C4-2B (cell line): Measurements from ENCODE around the gene RIPOR3.

Experiments
- CTCF ChIP-seq: fragments of 450-650 bp; conservative IDR thresholded peaks from 2 replicates; pipeline ENCODE4 v1.5.1; 2017; ENCODE audit warnings: mild to moderate bottlenecking
- ZFX ChIP-seq: fragments of 450-650 bp; IDR thresholded peaks from 2 replicates; pipeline ENCODE4 v1.6.1; 2017

- no peak for TF ChIP-seq CTCF
- TF ChIP-seq ZFX: no peak
Observed at GRCh38 chr20:50686821-50687220, 4.5 kb downstream of the RIPOR3 start.
